Vagina (tissue), 2 donors: Measurements from ENCODE around the gene ST8SIA6. TPM values are rescaled to one million over a fixed set of nuclear protein-coding genes. Genes with fewer than 3 reads are reported as not detected.

Source experiments
- DNase-seq, 2 donors: peaks; one replicate each; pipeline ENCODE4 v3.0.0-alpha.2; 2017; ENCODE audit errors: extremely low spot score in 2 of 2
- H3K27ac ChIP-seq: fragments of 200-600 bp; sonication (generic); one replicate; pipeline ENCODE4 v1.5.1; 2019
- H3K27me3 ChIP-seq: fragments of 200-600 bp; sonication (generic); one replicate; pipeline ENCODE4 v1.5.1; 2019
- H3K36me3 ChIP-seq, 2 donors: fragments of 200-600 bp; sonication (generic); one replicate each; pipeline ENCODE4 v1.5.1; 2017 to 2019
- H3K4me1 ChIP-seq: fragments of 200-600 bp; sonication (generic); one replicate; pipeline ENCODE4 v1.5.1; 2019
- H3K4me3 ChIP-seq, 2 donors: fragments of 200-600 bp; sonication (generic); 1 replicate in 1 of 2; 2 replicates in 1 of 2; pipeline ENCODE4 v1.5.1; 2016 to 2019
- H3K9me3 ChIP-seq: fragments of 200-600 bp; sonication (generic); one replicate; pipeline ENCODE4 v1.5.1; 2019
- POLR2A ChIP-seq, 2 donors: fragments of 450-650 bp; IDR thresholded peaks; one replicate each; pipeline ENCODE4 v1.6.1; 2017; ENCODE audit warnings: antibody characterized with exemption in 2 of 2, mild to moderate bottlenecking in 2 of 2, moderate library complexity in 2 of 2
- POLR2AphosphoS5 ChIP-seq, 2 donors: sonication (generic); formaldehyde crosslinking; IDR thresholded peaks; one replicate each; pipeline ENCODE4 v1.9.0; 2017; ENCODE audit warnings: antibody characterized with exemption in 2 of 2, mild to moderate bottlenecking in 2 of 2, low read depth in 1 of 2; ENCODE audit not compliant: insufficient read depth in 1 of 2
- intact Hi-C: fragments of 100-400 bp; cut with DNase I; formaldehyde crosslinking; loops from one replicate; pipeline ENCODE4 v1.15.1; 2023
- total RNA-seq: library from RNA; depleted of rRNA; stranded (reverse); fragments of >200 nt; gene quantifications from one replicate; pipeline ENCODE4 v1.2.3, GENCODE V29; 2016
- TF ChIP-seq, protein P1 (sequence below), 3 experiments: fragments of 450-650 bp in 2 of 3; fragments of 200-600 bp in 1 of 3; sonication (generic) in 1 of 3; IDR thresholded peaks; one replicate each; pipeline ENCODE4 v1.5.1; 2017 to 2019; ENCODE audit warnings: antibody characterized with exemption in 3 of 3, mild to moderate bottlenecking in 2 of 3, moderate library complexity in 2 of 3

The ST8SIA6 gene
- total RNA-seq, 1 donor from 2014 or later: 1.2 TPM

DNA sequence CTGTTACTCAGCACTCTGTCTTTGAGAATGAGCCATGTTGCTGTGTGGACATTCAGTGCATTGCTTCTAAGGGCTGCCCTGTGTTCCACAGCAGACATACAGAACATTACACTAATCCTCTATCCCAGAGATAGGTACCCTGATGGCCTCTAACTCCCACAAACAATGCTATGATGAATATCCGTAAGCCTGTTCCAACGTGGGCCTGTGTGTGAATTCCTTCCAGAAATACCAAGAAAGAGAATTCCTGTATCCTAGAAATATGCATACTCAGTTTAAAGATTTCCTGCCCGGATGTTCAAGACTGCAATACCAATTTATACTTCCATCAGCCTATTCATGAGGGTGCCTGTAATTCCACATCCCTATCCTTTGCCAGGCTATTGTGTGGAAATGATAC lies 21.3 kb upstream of the ST8SIA6 start:
- H3K4me1 ChIP-seq: no peaks in the 10 kb centered on the region
- no peaks in the 10 kb centered on the region for H3K36me3 ChIP-seq
- no peaks in the 10 kb centered on the region for H3K27me3 ChIP-seq
- DNase-seq: no peak
- intact Hi-C loops: no loop called here
- no peaks in the 10 kb centered on the region for H3K9me3 ChIP-seq
- no peak overlapping the region for H3K27ac ChIP-seq
- H3K4me3 ChIP-seq: no peak overlapping the region
- no peak for TF ChIP-seq POLR2A (IDR thresholded peaks at IDR 0.05)
- TF ChIP-seq, protein P1, sequence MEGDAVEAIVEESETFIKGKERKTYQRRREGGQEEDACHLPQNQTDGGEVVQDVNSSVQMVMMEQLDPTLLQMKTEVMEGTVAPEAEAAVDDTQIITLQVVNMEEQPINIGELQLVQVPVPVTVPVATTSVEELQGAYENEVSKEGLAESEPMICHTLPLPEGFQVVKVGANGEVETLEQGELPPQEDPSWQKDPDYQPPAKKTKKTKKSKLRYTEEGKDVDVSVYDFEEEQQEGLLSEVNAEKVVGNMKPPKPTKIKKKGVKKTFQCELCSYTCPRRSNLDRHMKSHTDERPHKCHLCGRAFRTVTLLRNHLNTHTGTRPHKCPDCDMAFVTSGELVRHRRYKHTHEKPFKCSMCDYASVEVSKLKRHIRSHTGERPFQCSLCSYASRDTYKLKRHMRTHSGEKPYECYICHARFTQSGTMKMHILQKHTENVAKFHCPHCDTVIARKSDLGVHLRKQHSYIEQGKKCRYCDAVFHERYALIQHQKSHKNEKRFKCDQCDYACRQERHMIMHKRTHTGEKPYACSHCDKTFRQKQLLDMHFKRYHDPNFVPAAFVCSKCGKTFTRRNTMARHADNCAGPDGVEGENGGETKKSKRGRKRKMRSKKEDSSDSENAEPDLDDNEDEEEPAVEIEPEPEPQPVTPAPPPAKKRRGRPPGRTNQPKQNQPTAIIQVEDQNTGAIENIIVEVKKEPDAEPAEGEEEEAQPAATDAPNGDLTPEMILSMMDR (IDR thresholded peaks at IDR 0.05): no peak
- TF ChIP-seq POLR2AphosphoS5 (IDR thresholded peaks at IDR 0.05; ENCODE audit: insufficient read depth in 1 of 2, low read depth in 1 of 2): no peak

- H3K27me3 ChIP-seq: no peaks in the 10 kb centered on the region
- DNase-seq: no peak
- H3K4me1 ChIP-seq: no peaks in the 10 kb centered on the region
- TF ChIP-seq POLR2AphosphoS5 (IDR thresholded peaks at IDR 0.05; ENCODE audit: insufficient read depth in 1 of 2, low read depth in 1 of 2) (no peak), POLR2A (IDR thresholded peaks at IDR 0.05) (no peak)
- TF ChIP-seq, protein P1 (IDR thresholded peaks at IDR 0.05): no peak
- no peak overlapping the region for H3K4me3 ChIP-seq
- intact Hi-C loops: no loop called here
- H3K36me3 ChIP-seq: no peaks in the 10 kb centered on the region
- H3K9me3 ChIP-seq: no peaks in the 10 kb centered on the region
- no peak overlapping the region for H3K27ac ChIP-seq
These were observed 20.4 kb upstream of the ST8SIA6 start for GRCh38 chr10:17474595-17475323.

DNA sequence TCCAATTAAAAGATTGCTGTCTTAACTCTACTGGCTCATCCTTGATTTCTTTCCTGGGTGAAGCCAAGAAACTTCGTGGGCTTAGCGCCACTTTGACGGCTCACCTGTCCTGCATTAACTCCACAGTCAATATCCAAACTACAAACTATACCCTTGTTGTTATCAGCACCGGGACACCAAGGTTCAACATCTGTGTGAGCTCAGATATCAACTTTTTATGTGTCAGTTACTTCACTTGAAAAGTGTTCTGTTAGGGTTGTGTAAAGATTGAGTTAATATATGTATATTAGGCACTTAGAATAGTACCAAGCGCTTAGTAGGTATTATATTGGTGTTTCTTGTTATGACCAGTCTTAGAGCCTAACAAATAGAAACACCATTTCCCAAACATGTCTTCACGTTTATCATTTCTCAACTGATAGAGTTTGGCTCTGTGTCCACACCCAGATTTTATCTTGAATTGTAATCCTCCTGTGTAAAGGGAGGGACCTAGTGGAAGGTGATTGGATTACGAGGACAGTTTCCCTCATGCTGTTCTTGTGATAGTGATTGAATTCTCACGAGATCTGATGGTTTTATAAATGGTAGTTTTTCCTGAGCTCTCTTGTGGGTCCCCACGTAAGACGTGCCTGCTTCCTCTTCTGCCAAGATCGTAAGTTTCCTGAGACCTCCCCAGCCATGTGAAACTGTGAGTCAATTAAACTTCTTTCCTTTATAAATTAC lies 19.0 kb upstream of the ST8SIA6 start:
- no peak for TF ChIP-seq POLR2A (IDR thresholded peaks at IDR 0.05)
- TF ChIP-seq POLR2AphosphoS5 (IDR thresholded peaks at IDR 0.05; ENCODE audit: insufficient read depth in 1 of 2, low read depth in 1 of 2): no peak
- TF ChIP-seq, protein P1 (IDR thresholded peaks at IDR 0.05): no peak
- intact Hi-C loops: no loop called here
- H3K27ac ChIP-seq: no peak overlapping the region
- H3K4me1 ChIP-seq: no peaks in the 10 kb centered on the region
- no peak for DNase-seq
- no peaks in the 10 kb centered on the region for H3K36me3 ChIP-seq
- no peak overlapping the region for H3K4me3 ChIP-seq
- no peaks in the 10 kb centered on the region for H3K9me3 ChIP-seq
- H3K27me3 ChIP-seq: no peaks in the 10 kb centered on the region

GRCh38 chr10:17472481-17473227 lies 18.3 kb upstream of the ST8SIA6 start:
- H3K27me3 ChIP-seq: no peaks in the 10 kb centered on the region
- TF ChIP-seq POLR2A (IDR thresholded peaks at IDR 0.05) (no peak), POLR2AphosphoS5 (IDR thresholded peaks at IDR 0.05; ENCODE audit: insufficient read depth in 1 of 2, low read depth in 1 of 2) (no peak)
- TF ChIP-seq, protein P1 (IDR thresholded peaks at IDR 0.05): no peak
- no peak for DNase-seq
- intact Hi-C loops: no loop called here
- no peak overlapping the region for H3K27ac ChIP-seq
- H3K4me3 ChIP-seq: no peak overlapping the region
- H3K36me3 ChIP-seq: no peaks in the 10 kb centered on the region
- H3K9me3 ChIP-seq: no peaks in the 10 kb centered on the region
- no peaks in the 10 kb centered on the region for H3K4me1 ChIP-seq
